PC-9 (cell line): ENCODE data around the gene CHPT1.

ENCODE experiments used
- EZH2 ChIP-seq: fragments of 200-600 bp; sonication (generic); IDR thresholded peaks from 2 replicates; pipeline ENCODE4 v1.8.0; 2017; ENCODE audit warnings: antibody characterized with exemption, low read depth
- TF ChIP-seq, protein P1 (sequence below): fragments of 200-600 bp; sonication (generic); conservative IDR thresholded peaks from 2 replicates; pipeline ENCODE4 v1.6.1; 2017; ENCODE audit warnings: mixed run types, antibody characterized with exemption, mild to moderate bottlenecking, moderate library complexity

DNA sequence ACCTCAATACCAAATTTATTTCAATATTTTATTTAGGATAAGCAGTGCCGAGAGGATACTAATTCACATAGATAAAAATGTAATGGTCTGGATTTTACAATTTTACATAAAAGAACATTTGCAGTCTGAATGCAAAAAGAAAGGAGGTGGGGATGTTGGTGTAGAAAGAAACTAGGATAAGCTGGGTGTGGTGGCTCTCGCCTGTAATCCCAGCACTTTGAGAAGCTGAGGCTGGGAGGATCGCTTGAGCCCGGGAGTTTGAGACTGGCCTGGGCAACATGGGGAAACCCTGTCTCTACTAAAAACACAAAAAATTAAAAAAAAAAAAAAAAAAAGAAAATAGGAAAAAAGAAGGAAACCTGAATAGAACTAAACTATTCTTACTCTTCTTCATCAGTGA is 25.0 kb downstream of the CHPT1 start:
- TF ChIP-seq, protein P1, sequence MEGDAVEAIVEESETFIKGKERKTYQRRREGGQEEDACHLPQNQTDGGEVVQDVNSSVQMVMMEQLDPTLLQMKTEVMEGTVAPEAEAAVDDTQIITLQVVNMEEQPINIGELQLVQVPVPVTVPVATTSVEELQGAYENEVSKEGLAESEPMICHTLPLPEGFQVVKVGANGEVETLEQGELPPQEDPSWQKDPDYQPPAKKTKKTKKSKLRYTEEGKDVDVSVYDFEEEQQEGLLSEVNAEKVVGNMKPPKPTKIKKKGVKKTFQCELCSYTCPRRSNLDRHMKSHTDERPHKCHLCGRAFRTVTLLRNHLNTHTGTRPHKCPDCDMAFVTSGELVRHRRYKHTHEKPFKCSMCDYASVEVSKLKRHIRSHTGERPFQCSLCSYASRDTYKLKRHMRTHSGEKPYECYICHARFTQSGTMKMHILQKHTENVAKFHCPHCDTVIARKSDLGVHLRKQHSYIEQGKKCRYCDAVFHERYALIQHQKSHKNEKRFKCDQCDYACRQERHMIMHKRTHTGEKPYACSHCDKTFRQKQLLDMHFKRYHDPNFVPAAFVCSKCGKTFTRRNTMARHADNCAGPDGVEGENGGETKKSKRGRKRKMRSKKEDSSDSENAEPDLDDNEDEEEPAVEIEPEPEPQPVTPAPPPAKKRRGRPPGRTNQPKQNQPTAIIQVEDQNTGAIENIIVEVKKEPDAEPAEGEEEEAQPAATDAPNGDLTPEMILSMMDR = no peak
- TF ChIP-seq EZH2 = no peak
